Spinal cord (tissue), 10 donors: Measurements from ENCODE around the gene LY6G5B. TPM values are rescaled to one million over a fixed set of nuclear protein-coding genes. Genes with fewer than 3 reads are reported as not detected.

Experiments used
- DNase-seq, 6 donors: peaks; one replicate each; pipeline versions ENCODE4 v3.0.0 to v3.0.0-alpha.2; 2013 to 2015; ENCODE audit warnings: low spot score in 6 of 6, low read depth in 4 of 6
- H3K27ac ChIP-seq: one replicate; pipeline ENCODE4 v1.5.1; 2013; ENCODE audit warnings: low read depth, low read length, control low read depth
- H3K27me3 ChIP-seq: one replicate; pipeline ENCODE4 v1.6.1; 2013; ENCODE audit warnings: low read length; ENCODE audit not compliant: control insufficient read depth, insufficient read depth
- H3K36me3 ChIP-seq: one replicate; pipeline ENCODE4 v1.6.1; 2013; ENCODE audit warnings: low read length; ENCODE audit not compliant: control insufficient read depth, insufficient read depth
- H3K4me1 ChIP-seq: one replicate; pipeline ENCODE4 v1.6.1; 2013; ENCODE audit warnings: low read length; ENCODE audit not compliant: control insufficient read depth, insufficient read depth
- H3K4me3 ChIP-seq: one replicate; pipeline ENCODE4 v1.5.1; 2013; ENCODE audit warnings: low read depth, low read length, control low read depth
- H3K9me3 ChIP-seq: one replicate; pipeline ENCODE4 v1.6.1; 2013; ENCODE audit warnings: low read length; ENCODE audit not compliant: control insufficient read depth, insufficient read depth
- WGBS: methylation state at CpG from one replicate; pipeline ENCODE4 v1.1.5; 2013; ENCODE audit warnings: missing lambda C conversion rate; ENCODE audit not compliant: insufficient coverage; 5-methylcytosine and 5-hydroxymethylcytosine counted together
- long read RNA-seq, 4 donors: transcript quantifications; one replicate each; lab custom pipeline, GENCODE V29; 2026
- polyA plus RNA-seq, 2 donors: library from polyadenylated mRNA; unstranded; fragments of 120-200 nt; gene quantifications; one replicate each; pipeline ENCODE4 v1.2.1, GENCODE V29; 2013; ENCODE audit not compliant: insufficient read length in 2 of 2
- total RNA-seq, 2 donors: library from RNA; depleted of rRNA in 1 of 2; stranded (reverse); fragments of 120-200 nt in 1 of 2; fragments of >200 nt in 1 of 2; gene quantifications; one replicate each; pipeline versions ENCODE4 v1.2.3 to v1.2.4, GENCODE V29; 2013 to 2014
- donor health status: healthy.

LY6G5B gene, protein sequence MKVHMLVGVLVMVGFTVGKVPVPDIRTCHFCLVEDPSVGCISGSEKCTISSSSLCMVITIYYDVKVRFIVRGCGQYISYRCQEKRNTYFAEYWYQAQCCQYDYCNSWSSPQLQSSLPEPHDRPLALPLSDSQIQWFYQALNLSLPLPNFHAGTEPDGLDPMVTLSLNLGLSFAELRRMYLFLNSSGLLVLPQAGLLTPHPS
- total RNA-seq: 1 to 10 TPM; 2.1 to 8.6 TPM
- polyA plus RNA-seq: 10 to 100 TPM; 17.6 to 35.6 TPM
- long read RNA-seq, donor 1, transcript LY6G5B-208 (2 exons, 1,505 nt): major isoform, 6 of 6 reads
- long read RNA-seq, donor 1, partial matches to known transcripts: 0 of 6 reads
- long read RNA-seq, donor 1, other reads (novel, unspliced or antisense): 0 of 6 reads
- long read RNA-seq, donor 2, partial matches to known transcripts: 0 of 3 reads
- long read RNA-seq, donor 2, other reads (novel, unspliced or antisense): 0 of 3 reads
- long read RNA-seq, donor 3: 0 reads
- long read RNA-seq, donor 4, partial matches to known transcripts: 0 of 1 reads
- long read RNA-seq, donor 4, other reads (novel, unspliced or antisense): 0 of 1 reads

DNA sequence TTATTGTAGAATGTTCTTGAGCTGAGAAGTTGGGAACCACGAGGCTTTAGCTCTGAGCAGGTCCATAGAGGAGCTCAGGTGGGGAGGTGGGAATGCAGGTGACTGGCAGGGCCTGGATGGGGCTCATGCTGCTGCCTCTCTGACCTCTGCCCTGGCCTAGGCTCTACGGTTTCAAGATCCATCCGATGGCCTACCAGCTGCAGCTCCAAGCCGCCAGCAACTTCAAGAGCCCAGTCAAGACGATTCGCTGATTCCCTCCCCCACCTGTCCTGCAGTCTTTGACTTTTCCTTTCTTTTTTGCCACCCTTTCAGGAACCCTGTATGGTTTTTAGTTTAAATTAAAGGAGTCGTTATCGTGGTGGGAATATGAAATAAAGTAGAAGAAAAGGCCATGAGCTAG, at the start of gene LY6G5B:
TSS of gene LY6G5B (plus strand) at position 301 of the 400 bp plus-strand sequence. CDS start 975 bp downstream, outside the sequence.
- WGBS: 91% methylated on average over 5 of the region's 8 CpGs
- Histone ChIP-seq H3K4me3 (no peak within 1 kb of the TSS), H3K27me3 (no peaks in the 10 kb centered on the region), H3K27ac (no peak within 1 kb of the TSS), H3K9me3 (no peaks in the 10 kb centered on the region), H3K36me3 (peaks cover 70% of the 10 kb centered on the region), H3K4me1 (peaks cover 14% of the 10 kb centered on the region)
- DNase-seq: no peak

DNA sequence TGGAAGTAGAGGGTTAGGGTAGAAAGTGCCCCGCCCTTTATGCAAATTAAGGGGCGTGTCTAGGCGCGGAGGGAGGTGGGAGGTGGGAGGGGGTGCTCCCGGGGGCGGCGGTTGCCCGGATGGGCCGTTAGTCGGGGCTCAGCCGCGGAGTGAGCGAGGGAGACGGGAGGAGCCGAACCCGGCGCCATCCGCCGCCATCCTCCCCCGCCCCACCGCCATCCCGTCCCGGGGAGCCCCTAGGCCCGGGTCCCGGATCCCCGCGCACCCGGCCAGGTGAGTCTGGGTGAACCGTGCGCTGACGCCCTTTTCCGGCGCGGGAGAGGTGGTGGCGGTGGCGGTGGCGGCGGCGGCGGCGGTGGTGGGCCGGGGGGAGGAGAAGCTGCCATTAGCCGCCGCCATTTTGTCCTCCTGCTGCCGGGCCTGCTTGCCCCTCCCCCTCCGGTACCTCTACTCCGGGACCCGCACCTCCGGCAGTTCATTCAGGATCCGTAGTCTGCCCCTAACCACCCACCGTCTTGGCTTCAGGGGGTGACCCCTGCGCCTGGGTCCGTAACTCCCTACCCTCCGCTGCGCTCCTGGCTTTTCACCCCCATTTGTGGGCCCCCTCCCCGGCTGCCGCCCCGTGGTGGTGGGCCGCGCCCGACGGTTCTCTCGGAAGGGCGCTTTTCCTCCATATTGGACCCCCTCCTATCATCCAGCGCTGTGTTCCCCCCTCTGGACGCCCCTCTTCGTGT, 49.0 kb upstream of the LY6G5B start, which contains the start of gene PRRC2A:
TSS of gene PRRC2A (plus strand) at position 130 of the 734 bp plus-strand sequence. CDS start 2,075 bp downstream, outside the sequence.
- WGBS: under 1% methylated on average over 53 of the region's 67 CpGs
- H3K9me3 ChIP-seq: no peaks in the 10 kb centered on the region

DNA sequence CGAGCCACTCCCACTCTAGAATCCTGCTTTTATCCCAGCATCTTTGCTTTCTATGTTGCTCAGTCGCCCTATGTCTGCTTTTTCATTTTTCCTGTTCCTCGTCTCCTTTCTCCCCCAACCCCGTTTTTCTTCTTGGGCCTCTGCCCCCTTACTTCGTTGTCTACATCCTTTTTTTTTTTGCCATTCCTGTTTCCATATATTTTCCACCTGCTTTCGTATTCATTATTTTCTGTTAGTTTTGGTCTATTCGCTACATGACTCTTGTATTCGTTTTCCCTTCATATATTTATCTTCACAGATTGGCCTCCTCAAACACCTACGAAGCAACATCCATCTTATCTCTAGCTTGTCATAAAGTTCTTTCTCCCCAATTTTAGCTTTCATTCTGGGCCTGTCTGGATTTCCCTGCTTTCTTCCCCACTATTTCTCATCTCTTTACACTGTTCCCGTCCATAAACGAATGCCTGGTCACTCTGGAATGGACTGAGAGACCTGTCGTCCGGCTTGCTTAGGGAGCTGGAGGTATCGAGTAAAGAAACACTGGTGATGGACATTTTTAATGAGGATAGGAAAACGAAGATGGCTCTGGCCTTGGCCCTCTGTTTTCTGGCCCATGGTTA, 48.3 kb upstream of the LY6G5B start:
- Histone ChIP-seq H3K27ac (peak overlapping the region; percentile 100), H3K4me3 (peak overlapping the region; percentile 99), H3K27me3 (no peaks in the 10 kb centered on the region), H3K4me1 (peaks cover 13% of the 10 kb centered on the region), H3K36me3 (peaks cover 40% of the 10 kb centered on the region), H3K9me3 (no peaks in the 10 kb centered on the region)
- DNase-seq: peak in 3 of 6 donors; percentile 3 to 19 (median 5)
- 3% methylated on average over 12 of the region's 15 CpGs for WGBS

More for the DNA sequence above, 49.0 kb upstream of the LY6G5B start, which contains the start of gene PRRC2A:
- Histone ChIP-seq H3K27ac (peak within 1 kb of the TSS; percentile 100), H3K4me1 (peaks cover 13% of the 10 kb centered on the region), H3K36me3 (peaks cover 33% of the 10 kb centered on the region), H3K4me3 (peak within 1 kb of the TSS; percentile 99), H3K27me3 (no peaks in the 10 kb centered on the region)
- DNase-seq: peak in 5 of 6 donors; percentile 22 to 92 (median 62)

DNA sequence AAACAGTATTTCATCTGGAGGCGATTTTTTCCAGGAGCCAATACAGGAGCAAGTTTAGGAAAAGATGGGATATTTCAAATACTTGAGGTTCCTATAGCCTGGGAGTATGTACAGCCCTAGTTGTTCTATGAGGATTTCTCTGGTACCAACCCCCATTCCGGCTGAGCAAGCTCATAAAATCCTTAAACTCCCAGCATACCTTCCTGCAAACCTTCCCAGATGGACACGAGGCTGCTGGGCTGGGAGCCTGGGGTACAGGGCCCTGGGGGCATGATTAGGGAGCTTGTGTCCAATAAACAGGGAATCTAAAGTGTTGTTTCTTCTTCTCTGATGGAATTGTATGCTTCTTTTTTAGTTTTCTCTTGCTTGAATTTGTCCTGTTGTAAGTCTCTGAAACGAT, 47.8 kb upstream of the LY6G5B start:
- 29% methylated on average over 1 of the region's 4 CpGs for WGBS
- no peak for DNase-seq
- Histone ChIP-seq H3K27ac (peak overlapping the region; percentile 100), H3K4me1 (peaks cover 13% of the 10 kb centered on the region), H3K4me3 (peak overlapping the region; percentile 99), H3K36me3 (peaks cover 46% of the 10 kb centered on the region), H3K27me3 (no peaks in the 10 kb centered on the region), H3K9me3 (no peaks in the 10 kb centered on the region)

DNA sequence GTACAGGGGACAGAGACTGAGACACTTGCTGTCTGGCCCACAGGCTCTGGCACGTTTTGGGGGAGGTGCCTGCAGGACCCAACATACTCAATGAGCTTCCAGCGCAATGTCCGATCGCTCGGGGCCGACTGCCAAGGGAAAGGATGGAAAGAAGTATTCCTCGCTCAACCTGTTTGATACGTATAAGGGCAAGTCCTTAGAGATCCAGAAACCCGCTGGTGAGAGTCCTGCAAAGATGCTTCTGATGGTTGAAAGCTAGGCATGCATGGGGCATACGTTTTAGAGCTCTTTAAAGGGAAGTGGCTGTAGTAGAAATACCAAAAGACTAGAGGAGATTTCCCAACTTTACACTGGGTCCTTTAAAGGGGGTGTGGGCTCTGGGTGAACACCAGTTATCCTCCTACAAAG, 47.1 kb upstream of the LY6G5B start:
- Histone ChIP-seq H3K4me1 (peaks cover 13% of the 10 kb centered on the region), H3K27ac (no peak overlapping the region), H3K4me3 (peak overlapping the region; percentile 99), H3K9me3 (no peaks in the 10 kb centered on the region), H3K27me3 (no peaks in the 10 kb centered on the region), H3K36me3 (peaks cover 53% of the 10 kb centered on the region)
- WGBS: 60% methylated on average over 4 of the region's 10 CpGs
- DNase-seq: no peak

DNA sequence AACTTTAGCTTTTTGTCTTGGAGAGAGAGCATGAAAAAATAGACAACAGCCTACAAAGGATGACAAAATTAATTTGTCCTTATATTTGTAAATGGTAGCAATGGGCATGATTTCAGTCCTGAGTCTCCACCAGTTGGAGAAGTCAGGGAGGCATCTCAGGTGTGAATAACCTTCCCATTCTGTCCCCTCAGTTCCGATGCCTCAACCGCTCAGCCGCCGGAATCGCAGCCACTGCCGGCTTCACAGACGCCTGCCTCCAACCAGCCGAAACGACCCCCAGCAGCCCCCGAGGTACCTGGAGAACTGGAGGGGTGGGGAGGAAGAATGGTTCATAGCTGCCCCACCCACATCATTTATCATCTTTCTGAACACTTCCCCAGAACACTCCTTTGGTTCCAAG, 45.7 kb upstream of the LY6G5B start:
- H3K4me1 ChIP-seq: peaks cover 13% of the 10 kb centered on the region
- WGBS: no CpG with 5 or more reads among the region's 10 CpGs
- no peaks in the 10 kb centered on the region for H3K27me3 ChIP-seq
- DNase-seq: no peak
- H3K9me3 ChIP-seq: no peaks in the 10 kb centered on the region
- H3K36me3 ChIP-seq: peaks cover 66% of the 10 kb centered on the region
- H3K4me3 ChIP-seq: no peak overlapping the region
- H3K27ac ChIP-seq: no peak overlapping the region

DNA sequence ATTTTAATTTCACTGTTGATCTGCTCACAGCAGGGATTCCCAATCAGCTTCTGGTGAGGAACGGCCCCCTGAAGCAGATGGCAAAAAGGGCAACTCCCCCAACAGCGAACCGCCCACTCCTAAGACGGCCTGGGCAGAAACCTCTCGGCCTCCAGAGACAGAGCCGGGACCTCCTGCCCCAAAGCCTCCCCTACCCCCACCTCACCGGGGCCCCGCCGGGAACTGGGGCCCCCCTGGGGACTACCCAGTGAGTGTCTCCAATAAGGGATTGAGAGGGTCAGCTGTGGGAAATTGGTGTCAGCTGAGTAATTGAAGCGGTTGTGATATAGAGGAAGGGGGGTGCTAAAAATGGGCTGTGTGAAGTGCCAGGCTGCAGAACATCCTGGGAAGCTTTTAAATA, 42.8 kb upstream of the LY6G5B start:
- Histone ChIP-seq H3K4me3 (no peak overlapping the region), H3K36me3 (peaks cover 95% of the 10 kb centered on the region), H3K27ac (no peak overlapping the region), H3K27me3 (no peaks in the 10 kb centered on the region), H3K4me1 (peaks cover 6% of the 10 kb centered on the region), H3K9me3 (no peaks in the 10 kb centered on the region)
- 84% methylated on average over 4 of the region's 10 CpGs for WGBS
- no peak for DNase-seq

DNA sequence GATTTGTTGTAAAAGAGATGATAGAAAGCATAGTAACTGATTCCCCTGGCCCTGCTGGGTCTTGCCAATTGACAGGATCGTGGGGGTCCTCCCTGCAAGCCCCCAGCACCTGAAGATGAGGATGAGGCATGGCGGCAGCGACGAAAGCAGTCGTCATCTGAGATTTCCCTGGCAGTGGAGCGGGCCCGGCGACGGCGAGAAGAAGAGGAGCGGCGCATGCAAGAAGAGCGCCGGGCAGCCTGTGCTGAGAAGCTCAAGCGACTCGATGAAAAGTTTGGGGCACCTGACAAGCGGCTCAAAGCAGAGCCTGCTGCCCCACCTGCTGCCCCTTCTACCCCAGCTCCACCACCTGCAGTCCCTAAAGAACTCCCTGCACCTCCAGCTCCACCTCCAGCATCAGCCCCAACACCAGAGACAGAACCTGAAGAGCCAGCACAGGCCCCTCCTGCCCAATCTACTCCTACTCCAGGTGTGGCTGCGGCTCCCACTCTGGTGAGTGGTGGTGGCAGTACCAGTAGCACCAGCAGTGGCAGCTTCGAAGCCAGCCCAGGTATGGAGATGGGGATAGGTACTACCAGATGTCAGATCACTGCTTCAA, 42.0 kb upstream of the LY6G5B start:
- no peak for DNase-seq
- no peak overlapping the region for H3K27ac ChIP-seq
- H3K27me3 ChIP-seq: no peaks in the 10 kb centered on the region
- no peaks in the 10 kb centered on the region for H3K4me1 ChIP-seq
- 96% methylated on average over 18 of the region's 19 CpGs for WGBS
- H3K36me3 ChIP-seq: peaks cover 99% of the 10 kb centered on the region
- H3K9me3 ChIP-seq: no peaks in the 10 kb centered on the region
- H3K4me3 ChIP-seq: no peak overlapping the region

DNA sequence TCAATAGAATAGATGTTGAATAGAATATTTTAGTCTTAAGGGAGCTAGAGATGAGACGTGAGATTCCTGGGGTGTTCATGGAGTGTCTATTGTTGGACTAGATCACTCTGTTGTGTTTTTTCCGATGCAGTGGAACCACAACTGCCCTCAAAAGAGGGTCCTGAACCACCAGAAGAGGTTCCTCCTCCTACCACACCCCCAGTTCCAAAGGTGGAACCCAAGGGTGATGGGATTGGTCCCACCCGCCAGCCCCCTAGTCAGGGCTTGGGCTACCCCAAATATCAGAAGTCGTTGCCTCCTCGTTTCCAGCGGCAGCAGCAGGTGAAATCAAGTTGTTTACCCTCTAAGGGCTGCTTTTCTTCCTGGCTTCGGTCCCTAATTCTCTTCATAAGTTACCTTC, 40.8 kb upstream of the LY6G5B start:
- H3K36me3 ChIP-seq: peaks cover 100% of the 10 kb centered on the region
- WGBS: 91% methylated on average over 6 of the region's 7 CpGs

More for the DNA sequence above, 40.8 kb upstream of the LY6G5B start:
- Histone ChIP-seq H3K4me1 (no peaks in the 10 kb centered on the region), H3K4me3 (no peak overlapping the region), H3K27ac (no peak overlapping the region), H3K9me3 (no peaks in the 10 kb centered on the region), H3K27me3 (no peaks in the 10 kb centered on the region)
- DNase-seq: no peak
